Measurements from ENCODE around the gene PPP4C.
A peak's percentile ranks its signal among the peaks of the same experiment; 100 is the strongest.

PPP4C gene

GRCh38 chr16:30041841-30042240 lies 34.0 kb upstream of the PPP4C start:
- intact Hi-C loops (cut with DNase I; ENCODE audit: low total_unique reads): no loop called here
- H3K36me3 ChIP-seq: no peaks in the 10 kb centered on the region
- no peaks in the 10 kb centered on the region for H3K9me3 ChIP-seq
- no peak overlapping the region for H3K4me3 ChIP-seq
- no peak overlapping the region for H3K27ac ChIP-seq
- DNase-seq: no peak
- no peaks in the 10 kb centered on the region for H3K4me1 ChIP-seq
- TF ChIP-seq CTCF (IDR thresholded peaks at IDR 0.05): peak; percentile 37 to 47
- H3K27me3 ChIP-seq: peaks cover 0 to 32% of the 10 kb centered on the region in 2 donors

GRCh38 chr16:30046178-30046577 lies 29.6 kb upstream of the PPP4C start:
- H3K27ac ChIP-seq: no peak overlapping the region
- no peaks in the 10 kb centered on the region for H3K36me3 ChIP-seq
- no peaks in the 10 kb centered on the region for H3K9me3 ChIP-seq
- DNase-seq: no peak
- no peak overlapping the region for H3K4me3 ChIP-seq
- no peak for TF ChIP-seq CTCF (IDR thresholded peaks at IDR 0.05)
- intact Hi-C loops (cut with DNase I; ENCODE audit: low total_unique reads): no loop called here
- no peaks in the 10 kb centered on the region for H3K4me1 ChIP-seq
- peaks cover 0 to 29% of the 10 kb centered on the region in 2 donors for H3K27me3 ChIP-seq

- no peaks in the 10 kb centered on the region for H3K36me3 ChIP-seq
- H3K4me1 ChIP-seq: no peaks in the 10 kb centered on the region
- no peak for DNase-seq
- H3K27ac ChIP-seq: no peak overlapping the region
- no peaks in the 10 kb centered on the region for H3K9me3 ChIP-seq
- no peak overlapping the region for H3K4me3 ChIP-seq
- TF ChIP-seq CTCF (IDR thresholded peaks at IDR 0.05): no peak
- intact Hi-C loops (cut with DNase I; ENCODE audit: low total_unique reads): no loop called here
- H3K27me3 ChIP-seq: peaks cover 0 to 29% of the 10 kb centered on the region in 2 donors
Observed at GRCh38 chr16:30046588-30046987, 29.2 kb upstream of the PPP4C start.

GRCh38 chr16:30049871-30050270 lies 25.9 kb upstream of the PPP4C start:
- no peak for DNase-seq
- TF ChIP-seq CTCF (IDR thresholded peaks at IDR 0.05): no peak
- intact Hi-C loops (cut with DNase I; ENCODE audit: low total_unique reads): no loop called here
- H3K4me3 ChIP-seq: no peak overlapping the region
- peaks cover 0 to 23% (median 14%) of the 10 kb centered on the region in 4 donors for H3K4me1 ChIP-seq
- H3K27me3 ChIP-seq: peaks cover 0 to 11% of the 10 kb centered on the region in 2 donors
- H3K27ac ChIP-seq: no peak overlapping the region
- no peaks in the 10 kb centered on the region for H3K36me3 ChIP-seq
- no peaks in the 10 kb centered on the region for H3K9me3 ChIP-seq

GRCh38 chr16:30051518-30051917 lies 24.3 kb upstream of the PPP4C start:
- intact Hi-C loops (cut with DNase I; ENCODE audit: low total_unique reads): no loop called here
- no peak for TF ChIP-seq CTCF (IDR thresholded peaks at IDR 0.05)
- Histone ChIP-seq H3K27me3 (peaks cover 0 to 3% of the 10 kb centered on the region in 2 donors), H3K27ac (no peak overlapping the region), H3K4me3 (no peak overlapping the region), H3K4me1 (peaks cover 0 to 29% (median 14%) of the 10 kb centered on the region in 4 donors), H3K36me3 (no peaks in the 10 kb centered on the region), H3K9me3 (no peaks in the 10 kb centered on the region)
- DNase-seq: no peak
